Uterus (tissue), 4 donors: ENCODE measurements around the gene NDUFA13. TPM values are rescaled to one million over a fixed set of nuclear protein-coding genes. Genes with fewer than 3 reads are reported as not detected.
A peak's percentile ranks its signal among the peaks of the same experiment; 100 is the strongest.
"Not testable (repeated sequence)": the region's sequence is repeated elsewhere in the genome, so short reads cannot be mapped to it uniquely, and the experiment has no call there.

Experiments used
- DNase-seq, 2 donors: peaks; one replicate each; pipeline ENCODE4 v3.0.0-alpha.2; 2019 to 2020
- H3K27ac ChIP-seq, 2 donors: fragments of 200-600 bp; sonication (generic); 1 replicate in 1 of 2; 2 replicates in 1 of 2; pipeline ENCODE4 v1.5.1; 2016 to 2018
- H3K27me3 ChIP-seq, 2 donors: fragments of 200-600 bp; sonication (generic); one replicate each; pipeline ENCODE4 v1.5.1; 2018 to 2019; ENCODE audit warnings: control low read depth in 1 of 2
- H3K36me3 ChIP-seq, 2 donors: fragments of 200-600 bp; sonication (generic); one replicate each; pipeline ENCODE4 v1.5.1; 2019; ENCODE audit warnings: control low read depth in 1 of 2
- H3K4me1 ChIP-seq, 2 donors: fragments of 200-600 bp; sonication (generic); one replicate each; pipeline ENCODE4 v1.5.1; 2018 to 2019; ENCODE audit warnings: control low read depth in 1 of 2
- H3K4me3 ChIP-seq, 2 donors: fragments of 200-600 bp; sonication (generic); 1 replicate in 1 of 2; 2 replicates in 1 of 2; pipeline ENCODE4 v1.5.1; 2018 to 2019; ENCODE audit warnings: mild to moderate bottlenecking in 1 of 2
- H3K9me3 ChIP-seq, 2 donors: fragments of 200-600 bp; sonication (generic); one replicate each; pipeline ENCODE4 v1.5.1; 2019; ENCODE audit warnings: control low read depth in 1 of 2
- CTCF ChIP-seq, 4 experiments: fragments of 200-600 bp in 2 of 4; fragments of 450-650 bp in 2 of 4; sonication (generic) in 2 of 4; IDR thresholded peaks; one replicate each; pipeline ENCODE4 v1.5.1; 2016 to 2019; ENCODE audit warnings: antibody characterized with exemption in 4 of 4, mild to moderate bottlenecking in 2 of 4, moderate library complexity in 1 of 4
- POLR2A ChIP-seq, 2 donors: fragments of 450-650 bp; IDR thresholded peaks; one replicate each; pipeline ENCODE4 v1.6.1; 2016; ENCODE audit warnings: antibody characterized with exemption in 2 of 2, mild to moderate bottlenecking in 1 of 2, moderate library complexity in 1 of 2
- intact Hi-C: fragments of 100-400 bp; cut with DNase I; formaldehyde crosslinking; loops from one replicate; pipeline ENCODE4 v1.15.1; 2023; ENCODE audit warnings: low total_unique reads
- total RNA-seq, 4 donors: library from RNA; depleted of rRNA in 3 of 4; stranded (reverse); fragments of >200 nt in 3 of 4; gene quantifications; one replicate each; pipeline versions ENCODE4 v1.1.0 to v1.2.4, GENCODE V29; 2014 to 2023
- donor health status: DM: yes; HTN: yes; CAD: no.

The NDUFA13 gene
- 100 to 1,000 TPM in 1 of 4 donors, 10 to 100 TPM in 3; 28.6 to 204 (median 60.9) TPM for total RNA-seq

- intact Hi-C loops, result no loop called here
Observed at GRCh38 chr19:19515642-19516519, at the start of gene NDUFA13. Gene NDUFA13 (plus strand): TSS chr19:19516225. CDS start chr19:19516239, 14 bp downstream.

GRCh38 chr19:19468424-19469050, 47.5 kb upstream of the NDUFA13 start:
- no peaks in the 10 kb centered on the region for H3K27me3 ChIP-seq

More at GRCh38 chr19:19515642-19516519, at the start of gene NDUFA13:
- Histone ChIP-seq H3K36me3 (no peaks in the 10 kb centered on the region), H3K27me3 (no peaks in the 10 kb centered on the region), H3K4me3 (peak within 1 kb of the TSS; percentile 64 to 83), H3K4me1 (peaks cover 0 to 6% of the 10 kb centered on the region in 2 donors), H3K27ac (peak within 1 kb of the TSS; percentile 77 to 80), H3K9me3 (no peaks in the 10 kb centered on the region)
- TF ChIP-seq CTCF (IDR thresholded peaks at IDR 0.05), result no peak
- TF ChIP-seq POLR2A (IDR thresholded peaks at IDR 0.05), result peak; percentile 27 to 68
- peak; percentile 91 to 96 for DNase-seq

GRCh38 chr19:19470579-19470978, 45.4 kb upstream of the NDUFA13 start:
- TF ChIP-seq POLR2A (IDR thresholded peaks at IDR 0.05), result no peak
- no peak for TF ChIP-seq CTCF (IDR thresholded peaks at IDR 0.05)
- Histone ChIP-seq H3K27me3 (no peaks in the 10 kb centered on the region), H3K9me3 (peaks cover 0 to 14% of the 10 kb centered on the region in 2 donors), H3K4me3 (no peak overlapping the region), H3K36me3 (no peaks in the 10 kb centered on the region), H3K27ac (no peak overlapping the region), H3K4me1 (no peaks in the 10 kb centered on the region)
- no peak for DNase-seq
- intact Hi-C loops, result no loop called here

More at GRCh38 chr19:19468424-19469050, 47.5 kb upstream of the NDUFA13 start:
- H3K36me3 ChIP-seq, result no peaks in the 10 kb centered on the region
- intact Hi-C loops, result no loop called here
- H3K27ac ChIP-seq, result no peak overlapping the region
- peaks cover 0 to 14% of the 10 kb centered on the region in 2 donors for H3K9me3 ChIP-seq
- no peak overlapping the region for H3K4me3 ChIP-seq
- no peak for DNase-seq
- peaks cover 0 to 1% of the 10 kb centered on the region in 2 donors for H3K4me1 ChIP-seq
- TF ChIP-seq POLR2A (IDR thresholded peaks at IDR 0.05) (no peak), CTCF (IDR thresholded peaks at IDR 0.05) (no peak)

- no peak for TF ChIP-seq CTCF (IDR thresholded peaks at IDR 0.05)
- no peaks in the 10 kb centered on the region for H3K4me1 ChIP-seq
- intact Hi-C loops, result no loop called here
Observed at GRCh38 chr19:19471682-19472081, 44.3 kb upstream of the NDUFA13 start.

GRCh38 chr19:19472106-19472505, 43.9 kb upstream of the NDUFA13 start:
- H3K9me3 ChIP-seq, result peaks cover 0 to 14% of the 10 kb centered on the region in 2 donors
- H3K36me3 ChIP-seq, intact Hi-C loops, H3K27ac ChIP-seq, H3K27me3 ChIP-seq, H3K4me3 ChIP-seq, DNase-seq, H3K4me1 ChIP-seq: not testable (repeated sequence)

More at GRCh38 chr19:19471682-19472081, 44.3 kb upstream of the NDUFA13 start:
- Histone ChIP-seq H3K9me3 (peaks cover 0 to 14% of the 10 kb centered on the region in 2 donors), H3K27me3 (no peaks in the 10 kb centered on the region), H3K27ac (no peak overlapping the region), H3K36me3 (no peaks in the 10 kb centered on the region), H3K4me3 (no peak overlapping the region)
- no peak for DNase-seq
